SH-SY5Y (cell line): Measurements from ENCODE around the gene DNAAF1.

Source experiments
- GATA2 ChIP-seq: IDR thresholded peaks from 2 replicates; pipeline ENCODE4 v1.6.1; 2011; ENCODE audit warnings: mild to moderate bottlenecking, low read depth, low read length
- GATA3 ChIP-seq: IDR thresholded peaks from 2 replicates; pipeline ENCODE4 v1.6.1; 2011; ENCODE audit warnings: low read depth, mild to moderate bottlenecking, low read length, moderate library complexity

- TF ChIP-seq GATA2, result no peak
- TF ChIP-seq GATA3, result no peak
These were observed 38.9 kb downstream of the DNAAF1 start for GRCh38 chr16:84183911-84184591.
